HG03565 (cell line): ENCODE data around the gene TDP1.
"Not testable (repeated sequence)": the region's sequence is repeated elsewhere in the genome, so short reads cannot be mapped to it uniquely, and the experiment has no call there.

Source experiments
- ATAC-seq: cut with Tn5 transposase; IDR thresholded peaks from one replicate; pipeline ENCODE4 v1.9.1; 2021; ENCODE audit warnings: mild to moderate bottlenecking, moderate library complexity; ENCODE audit not compliant: unreplicated experiment

The TDP1 gene

GRCh38 chr14:90042496-90043252, 86.9 kb downstream of the TDP1 start:
- ATAC-seq: no peak

DNA sequence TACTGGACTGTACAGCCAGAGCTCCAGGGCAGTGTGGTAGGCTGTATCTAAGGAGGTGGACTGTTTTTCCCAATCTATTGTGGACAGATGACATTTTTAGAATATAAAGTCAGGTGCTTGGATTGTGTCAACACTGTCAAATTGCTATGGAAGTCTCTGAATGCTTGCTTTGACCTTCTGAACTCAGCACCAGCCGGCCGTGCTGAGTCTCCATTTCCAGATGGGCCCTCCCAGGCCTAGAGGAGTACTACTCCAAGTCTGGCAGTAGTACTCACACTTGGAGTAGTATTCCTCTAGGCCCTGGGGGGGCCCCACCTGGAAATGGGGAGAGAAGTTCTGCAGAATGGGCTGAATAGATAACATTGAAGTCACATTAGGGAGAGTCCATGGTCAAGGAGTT, 89.9 kb downstream of the TDP1 start:
- ATAC-seq: no peak

DNA sequence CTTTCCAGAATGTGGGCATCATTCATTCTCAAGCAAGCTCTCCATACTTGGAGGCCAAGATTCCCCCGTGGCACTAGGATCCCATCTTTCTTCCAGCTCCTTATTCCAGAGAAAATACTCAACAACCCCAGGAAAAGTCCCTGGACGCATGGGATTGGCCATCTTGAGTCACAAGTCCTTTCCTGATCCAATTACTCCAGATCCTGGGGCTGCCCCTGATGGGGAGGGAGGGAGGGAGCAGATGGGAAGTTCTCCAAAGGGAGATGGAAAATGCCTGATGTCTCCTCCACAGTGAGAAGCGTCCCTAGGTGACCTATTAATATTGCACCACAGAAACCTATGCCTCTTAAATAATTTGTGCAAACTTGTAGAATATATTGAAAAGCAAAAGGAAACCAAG, 93.7 kb downstream of the TDP1 start:
- no peak for ATAC-seq

DNA sequence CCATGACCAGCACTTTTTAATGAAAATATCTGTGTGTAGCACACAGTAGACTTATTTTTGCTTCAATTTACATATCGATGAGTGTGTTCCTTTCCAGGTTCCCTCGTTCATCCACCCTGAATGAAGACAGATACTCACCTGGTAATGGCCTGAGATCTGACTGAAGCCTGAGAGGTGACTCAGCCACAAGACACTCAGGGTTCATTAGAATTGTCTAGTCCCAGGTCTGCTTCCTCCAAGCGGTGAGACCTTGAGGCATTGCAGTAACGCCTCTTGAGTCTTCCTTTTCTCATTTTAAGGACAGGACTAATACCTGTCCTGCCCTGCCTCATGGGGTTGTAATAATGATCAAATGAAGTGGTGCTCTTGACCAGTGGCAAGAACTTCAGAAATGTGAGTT, 94.5 kb downstream of the TDP1 start:
- ATAC-seq: no peak

DNA sequence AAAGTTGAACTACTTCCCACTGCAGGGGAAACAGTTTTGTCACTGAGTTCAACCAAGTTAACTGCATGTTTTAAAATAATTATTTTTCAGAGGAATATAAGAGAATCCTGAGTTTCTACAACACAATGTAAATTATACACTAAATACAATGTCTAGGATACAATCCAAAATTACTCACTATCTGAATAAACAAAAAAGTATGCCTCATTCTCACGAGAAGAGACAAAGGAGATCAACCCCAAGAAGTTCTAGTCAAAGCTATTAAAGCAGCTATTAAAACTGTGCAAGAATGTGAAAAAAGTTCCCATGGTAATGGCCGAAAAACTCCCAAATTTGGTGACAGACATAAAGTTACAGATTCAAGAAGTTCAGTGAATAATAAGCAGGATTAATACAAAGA, 97.3 kb downstream of the TDP1 start:
- no peak for ATAC-seq

- no peak for ATAC-seq
Observed at GRCh38 chr14:90054803-90055202, 99.1 kb downstream of the TDP1 start.

DNA sequence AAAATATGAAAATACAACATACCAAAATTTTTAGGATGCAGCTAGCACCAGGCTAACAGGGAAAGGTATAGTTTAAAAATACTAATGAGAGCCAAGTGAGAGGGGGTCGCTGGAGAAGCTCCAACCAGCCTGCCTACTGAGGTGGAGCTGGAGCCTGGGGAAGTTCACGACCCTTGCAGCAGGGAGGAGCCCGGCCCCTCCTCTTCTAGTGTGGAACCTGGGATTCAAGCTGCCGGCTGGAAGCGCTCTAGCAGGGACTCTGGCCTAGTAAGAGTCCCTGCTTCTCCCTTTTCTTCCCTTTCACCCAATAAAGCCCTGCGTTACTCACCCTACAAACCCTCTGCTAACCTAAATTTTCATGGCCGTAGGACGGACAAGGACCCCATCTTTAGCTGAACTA, 101.1 kb downstream of the TDP1 start:
- no peak for ATAC-seq

- no peak for ATAC-seq
Observed at GRCh38 chr14:90058876-90059458, 103.2 kb downstream of the TDP1 start.

GRCh38 chr14:90060312-90060964, 104.7 kb downstream of the TDP1 start:
- ATAC-seq: peak; percentile 47

DNA sequence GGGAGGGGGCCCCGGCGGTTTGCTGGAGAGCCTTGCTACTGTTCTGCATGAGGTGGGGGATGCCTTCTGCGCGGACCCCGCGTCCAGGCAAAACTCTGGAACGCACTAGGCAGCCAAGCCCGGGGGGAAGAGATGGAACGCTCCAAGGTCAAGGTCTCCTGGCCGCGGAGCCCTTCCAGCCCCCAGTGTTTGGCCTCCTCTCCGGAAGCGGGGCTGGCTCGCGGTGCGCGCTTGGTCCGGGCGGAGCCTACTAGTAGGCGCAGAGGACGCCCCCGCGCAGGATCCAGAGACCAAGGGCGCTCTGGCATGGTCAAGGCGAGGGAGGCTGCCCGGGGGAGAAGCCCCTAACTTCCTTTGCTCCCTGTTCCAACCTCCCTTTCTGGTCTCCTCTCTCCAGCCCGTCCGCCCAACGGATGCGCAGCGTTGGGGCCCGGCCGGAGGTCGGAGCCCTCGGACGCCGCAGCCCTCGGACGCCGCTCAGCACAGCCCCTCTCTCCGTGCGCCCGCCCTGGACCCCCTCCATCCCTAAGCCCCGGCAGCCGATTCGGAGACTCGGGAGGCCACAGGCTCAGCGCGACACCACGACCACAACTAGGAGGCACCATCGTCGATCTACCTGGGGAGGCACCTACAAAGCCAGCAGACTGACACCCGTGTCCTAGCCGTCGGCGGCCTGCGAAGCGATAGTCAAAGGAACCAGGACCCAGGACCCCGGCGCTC, 105.4 kb downstream of the TDP1 start:
- no peak for ATAC-seq

GRCh38 chr14:90061685-90062126, 106.0 kb downstream of the TDP1 start, which contains the start of gene KCNK13:
Gene KCNK13, plus strand, starts transcription at chr14:90061994. Its CDS starts 212 bp downstream, at chr14:90062206.
- ATAC-seq: no peak

GRCh38 chr14:90062127-90062794, 106.5 kb downstream of the TDP1 start:
- no peak for ATAC-seq

DNA sequence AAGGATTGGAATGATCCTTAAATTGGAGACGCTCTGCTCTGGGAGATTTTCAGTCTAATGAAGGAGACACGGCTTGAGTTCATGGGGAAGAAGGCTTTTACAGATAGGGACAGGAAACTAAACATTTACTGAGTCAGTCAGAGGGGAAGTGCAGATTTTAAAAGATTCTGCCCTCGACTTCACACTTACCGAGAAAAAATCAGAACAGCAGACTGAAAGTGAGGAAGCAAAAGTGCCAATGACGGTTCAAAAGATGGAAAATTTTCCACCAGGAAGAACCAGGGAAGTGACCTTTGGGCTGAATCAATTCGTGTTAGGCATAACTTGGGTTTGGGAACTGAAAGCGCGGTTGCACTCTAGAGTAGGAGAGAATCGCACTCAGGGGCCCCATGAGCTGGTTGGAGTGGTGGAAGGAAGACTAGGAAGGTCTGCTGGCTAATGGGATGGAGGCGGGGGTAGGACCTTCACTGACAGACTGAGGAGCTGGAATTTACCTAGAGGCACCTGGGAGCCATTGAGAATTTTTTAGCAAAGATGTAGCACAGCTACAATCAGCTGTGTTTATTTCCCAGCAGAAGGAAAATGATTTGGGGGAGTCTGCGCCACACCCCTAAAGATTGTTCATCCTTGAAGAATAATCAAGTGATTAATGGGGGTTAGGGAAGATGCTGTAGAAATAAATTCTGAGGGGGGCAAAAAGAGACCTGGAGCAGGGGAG, 107.3 kb downstream of the TDP1 start:
- no peak for ATAC-seq

DNA sequence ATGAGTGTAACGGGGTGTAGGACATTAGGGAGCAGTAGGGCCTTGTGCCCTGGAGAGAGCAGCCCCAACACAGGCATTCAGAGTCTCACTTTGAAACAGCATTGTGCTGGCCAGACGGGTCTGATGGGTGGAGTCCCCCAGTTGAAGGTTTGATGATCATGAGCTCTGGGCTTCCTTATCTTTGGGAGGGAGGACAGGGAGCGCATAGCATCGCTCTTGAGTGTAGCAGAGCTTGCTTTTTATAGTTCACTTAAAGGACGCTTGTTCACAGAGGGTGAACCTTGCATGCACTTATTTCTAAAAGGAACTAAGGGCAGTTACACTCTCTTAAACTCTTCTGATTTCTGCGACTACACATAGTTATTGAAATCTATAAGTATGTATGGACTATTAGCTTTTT, 116.6 kb downstream of the TDP1 start:
- no peak for ATAC-seq

DNA sequence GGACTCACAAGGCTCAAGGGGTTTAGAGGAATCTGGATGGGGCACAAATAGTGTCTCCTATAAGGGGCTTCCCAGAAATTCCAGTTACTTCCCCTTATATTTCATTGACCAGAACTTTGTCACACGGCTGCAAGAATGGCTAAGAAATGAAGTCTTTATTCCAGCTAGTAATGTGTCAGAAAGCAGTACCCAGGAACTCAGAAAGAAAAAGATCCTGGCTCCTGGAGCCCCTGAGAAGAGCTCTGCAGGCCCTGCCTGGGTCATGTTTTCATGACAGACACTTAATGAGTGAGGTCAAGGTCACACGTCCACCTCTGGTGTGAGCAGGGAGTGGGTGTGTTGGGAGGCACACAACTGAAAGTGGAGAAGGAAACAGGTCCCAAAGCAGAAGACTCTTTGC, 123.8 kb downstream of the TDP1 start:
- ATAC-seq: no peak

DNA sequence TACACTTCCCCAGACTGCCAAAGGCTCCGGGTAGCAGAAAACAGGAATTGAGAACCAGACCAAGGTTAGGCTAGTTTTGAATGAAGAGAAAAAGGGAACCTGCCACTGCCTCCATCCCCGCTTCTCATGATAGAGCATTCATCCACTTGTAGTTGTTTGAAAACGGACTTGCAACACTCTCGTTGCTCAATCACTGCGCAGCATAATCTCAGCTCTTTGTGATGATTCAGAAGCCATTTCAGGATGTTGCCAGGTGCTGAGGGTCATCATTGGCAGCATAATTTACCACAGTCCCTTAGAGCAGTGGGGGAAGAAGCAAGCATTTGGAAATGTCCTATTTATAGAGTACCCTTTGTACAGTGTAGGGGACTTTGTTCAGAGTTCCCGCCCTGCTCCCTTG, 131.7 kb downstream of the TDP1 start:
- ATAC-seq: no peak

- ATAC-seq: no peak
Observed at GRCh38 chr14:90088176-90088575, 132.4 kb downstream of the TDP1 start.

DNA sequence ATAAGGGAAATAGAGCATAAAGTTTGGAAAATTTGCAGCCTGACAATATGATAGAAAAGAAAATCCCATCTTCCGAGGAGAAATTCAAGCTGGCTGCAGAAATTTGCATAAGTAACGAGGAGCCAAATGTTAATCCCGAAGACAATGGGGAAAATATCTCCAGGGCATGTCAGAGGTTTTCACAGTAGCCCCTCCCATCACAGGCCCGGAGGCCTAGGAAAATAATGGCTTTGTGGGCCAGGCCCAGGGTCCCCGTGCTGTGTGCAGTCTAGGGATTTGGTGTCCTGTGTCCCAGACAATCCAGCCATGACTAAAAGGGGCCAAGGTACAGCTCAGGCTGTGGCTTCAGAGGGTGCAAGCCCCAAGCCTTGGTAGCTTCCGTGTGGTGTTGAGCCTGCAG, 133.8 kb downstream of the TDP1 start:
- ATAC-seq: not testable (repeated sequence)

GRCh38 chr14:90091393-90091792, 135.7 kb downstream of the TDP1 start:
- no peak for ATAC-seq

DNA sequence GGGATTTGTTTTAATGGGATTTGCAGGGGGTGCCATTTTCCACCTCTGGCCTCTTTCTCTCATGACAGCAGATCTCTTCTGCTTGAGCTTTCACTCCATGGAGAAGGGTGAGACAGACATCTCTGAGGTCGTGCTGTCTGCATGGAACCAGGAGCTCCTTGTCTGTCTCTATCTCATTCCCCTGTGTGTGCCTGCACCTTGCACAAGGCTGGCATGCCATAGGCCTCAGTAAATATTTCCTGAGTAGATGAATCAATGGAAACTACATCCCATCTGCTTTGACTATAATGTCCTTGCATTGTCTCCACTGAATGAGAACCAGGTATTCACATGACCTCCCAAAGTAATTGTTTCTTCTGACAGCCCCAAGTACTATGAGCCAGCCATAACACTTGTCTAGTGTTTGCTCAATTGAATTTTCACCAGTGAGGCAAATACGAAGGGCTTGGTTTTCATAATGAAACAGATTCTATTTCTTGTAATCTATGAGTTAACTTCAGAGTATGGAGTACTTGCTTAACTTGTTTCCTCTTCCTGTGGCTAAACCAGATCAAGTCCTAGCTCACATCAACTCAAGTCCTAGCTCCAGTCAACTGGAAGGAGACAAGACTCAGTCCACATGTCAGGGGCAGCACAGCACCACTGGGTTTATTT, 138.3 kb downstream of the TDP1 start:
- ATAC-seq: peak; percentile 56
